Activated CD4-positive, alpha-beta T cell treated with anti-CD3 and anti-CD28 coated beads for 1 hour (primary cell): ENCODE results near the gene CELA2A.
"Not testable (repeated sequence)": the region's sequence is repeated elsewhere in the genome, so short reads cannot be mapped to it uniquely, and the experiment has no call there.

ENCODE experiments used
- DNase-seq: peaks from one replicate; pipeline ENCODE4 v3.0.0-alpha.2; 2020

CELA2A gene

GRCh38 chr1:15469821-15470448, 13.4 kb downstream of the CELA2A start:
- not testable (repeated sequence) for DNase-seq

GRCh38 chr1:15471067-15471466, 14.5 kb downstream of the CELA2A start:
- not testable (repeated sequence) for DNase-seq

DNA sequence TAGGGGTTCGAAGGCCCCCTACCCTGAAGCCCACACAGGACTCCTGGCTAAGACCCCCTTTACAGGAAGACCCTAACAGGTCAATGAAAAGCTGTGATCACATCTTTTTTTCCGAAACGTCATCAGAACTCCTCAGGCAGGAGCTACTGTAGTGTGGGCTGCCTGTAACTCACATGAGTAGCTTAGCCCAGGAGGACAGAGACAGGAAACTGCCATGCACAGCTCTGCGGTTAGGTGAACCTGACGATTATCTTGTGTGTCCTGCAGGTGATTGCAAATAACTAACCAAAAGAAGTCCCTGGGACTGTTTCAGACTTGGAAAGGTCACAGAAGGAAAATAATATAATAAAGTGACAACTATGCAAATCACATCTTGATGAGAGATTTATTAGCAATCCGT, 15.2 kb downstream of the CELA2A start:
- not testable (repeated sequence) for DNase-seq

GRCh38 chr1:15472587-15472986, 16.1 kb downstream of the CELA2A start:
- DNase-seq, result no peak

DNA sequence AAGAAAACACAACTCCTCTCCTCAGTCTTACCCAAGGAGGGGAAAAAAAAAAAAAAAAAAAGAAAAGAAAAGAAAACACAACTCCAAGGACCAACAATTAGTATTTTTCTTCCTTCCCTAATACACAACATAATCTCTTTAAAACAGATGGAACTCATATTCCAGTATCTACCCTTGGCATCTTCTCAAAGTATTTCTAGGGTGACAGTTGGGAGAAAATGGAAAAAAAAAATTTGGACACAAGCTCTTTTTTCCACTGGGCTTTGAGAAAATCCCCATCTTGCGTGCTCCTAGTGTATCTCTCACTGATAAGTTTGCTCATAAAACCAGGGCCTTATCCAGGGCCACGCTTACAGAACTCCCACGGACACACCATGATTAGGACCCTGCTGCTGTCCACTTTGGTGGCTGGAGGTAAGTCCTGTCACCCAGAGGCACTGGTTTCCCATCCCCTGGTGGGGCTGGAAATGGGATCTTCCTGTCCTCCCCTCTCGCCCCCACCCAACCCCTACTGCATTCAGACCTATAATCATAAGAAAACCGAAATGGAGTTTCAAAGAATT, 19.3 kb downstream of the CELA2A start, which contains the start of gene CELA2B:
Gene CELA2B, plus strand, starts transcription at position 353 of the 563 bp plus-strand sequence. Its CDS starts 22 bp downstream, at position 375.
- no peak for DNase-seq

- no peak for DNase-seq
Observed at GRCh38 chr1:15476927-15477326, 20.4 kb downstream of the CELA2A start.

DNA sequence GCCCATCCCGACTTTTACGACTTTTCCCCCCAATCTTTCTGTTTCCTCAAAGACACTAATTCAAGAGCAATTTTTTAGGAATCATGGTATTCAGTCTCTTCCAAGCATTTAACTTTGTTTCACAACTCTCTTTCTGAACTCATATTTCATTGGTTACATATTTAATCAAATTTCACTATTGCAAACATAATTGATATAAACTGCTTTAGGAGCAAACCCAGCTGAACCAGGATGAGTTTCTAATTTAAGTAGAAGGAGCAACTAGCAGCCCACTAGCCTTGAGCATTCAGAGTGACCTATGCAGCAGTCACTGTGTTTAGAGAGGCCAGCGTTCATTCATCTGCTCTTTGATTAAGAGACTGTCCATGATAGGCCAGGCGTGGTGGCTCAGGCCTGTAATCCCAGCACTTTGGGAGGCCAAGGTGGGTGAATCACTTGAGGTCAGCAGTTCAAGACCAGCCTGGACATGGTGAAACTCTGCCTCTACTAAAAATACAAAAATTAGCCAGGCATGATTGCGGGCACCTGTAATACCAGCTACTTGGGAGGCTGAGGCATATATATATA, 21.2 kb downstream of the CELA2A start:
- no peak for DNase-seq

DNA sequence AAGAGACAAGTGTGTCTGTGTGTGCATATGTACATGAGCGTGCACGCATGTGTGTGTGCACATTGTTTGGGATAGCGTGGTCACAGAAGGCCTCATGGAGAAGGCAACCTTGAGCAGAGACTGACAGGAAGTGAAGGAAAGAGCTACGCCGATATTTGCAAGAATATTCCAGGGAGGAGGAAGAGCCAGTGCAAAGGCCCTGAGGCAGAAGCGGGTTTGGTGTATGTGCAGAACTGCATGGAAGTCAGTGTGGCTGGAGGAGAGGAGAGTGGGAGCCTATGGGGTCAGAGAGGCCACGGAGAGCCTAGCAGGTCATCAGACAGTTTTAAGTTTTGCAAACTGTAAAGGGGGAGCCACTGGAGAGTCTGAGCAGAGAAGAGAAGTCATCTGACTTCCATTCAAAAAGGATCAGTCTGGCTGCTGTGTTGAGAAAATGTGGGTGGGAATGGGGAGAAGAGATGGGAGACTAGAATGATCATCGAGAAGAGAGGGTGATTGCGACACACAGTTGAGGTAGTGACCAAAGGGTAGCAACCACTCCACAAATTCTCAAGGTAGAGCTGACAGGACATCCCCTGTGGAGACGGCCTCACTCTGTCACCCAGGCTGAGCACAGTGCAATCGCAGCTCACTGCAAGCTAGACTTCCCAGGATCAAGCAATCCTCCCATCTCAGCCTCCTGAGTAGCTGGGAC, 23.3 kb downstream of the CELA2A start:
- no peak for DNase-seq

GRCh38 chr1:15482455-15482854, 25.9 kb downstream of the CELA2A start:
- DNase-seq, result not testable (repeated sequence)

GRCh38 chr1:15482983-15483543, 26.5 kb downstream of the CELA2A start:
- DNase-seq, result not testable (repeated sequence)

GRCh38 chr1:15483971-15484370, 27.4 kb downstream of the CELA2A start:
- no peak for DNase-seq

- DNase-seq, result not testable (repeated sequence)
Observed at GRCh38 chr1:15484443-15484842, 27.9 kb downstream of the CELA2A start.

- no peak for DNase-seq
Observed at GRCh38 chr1:15485636-15486035, 29.1 kb downstream of the CELA2A start.

DNA sequence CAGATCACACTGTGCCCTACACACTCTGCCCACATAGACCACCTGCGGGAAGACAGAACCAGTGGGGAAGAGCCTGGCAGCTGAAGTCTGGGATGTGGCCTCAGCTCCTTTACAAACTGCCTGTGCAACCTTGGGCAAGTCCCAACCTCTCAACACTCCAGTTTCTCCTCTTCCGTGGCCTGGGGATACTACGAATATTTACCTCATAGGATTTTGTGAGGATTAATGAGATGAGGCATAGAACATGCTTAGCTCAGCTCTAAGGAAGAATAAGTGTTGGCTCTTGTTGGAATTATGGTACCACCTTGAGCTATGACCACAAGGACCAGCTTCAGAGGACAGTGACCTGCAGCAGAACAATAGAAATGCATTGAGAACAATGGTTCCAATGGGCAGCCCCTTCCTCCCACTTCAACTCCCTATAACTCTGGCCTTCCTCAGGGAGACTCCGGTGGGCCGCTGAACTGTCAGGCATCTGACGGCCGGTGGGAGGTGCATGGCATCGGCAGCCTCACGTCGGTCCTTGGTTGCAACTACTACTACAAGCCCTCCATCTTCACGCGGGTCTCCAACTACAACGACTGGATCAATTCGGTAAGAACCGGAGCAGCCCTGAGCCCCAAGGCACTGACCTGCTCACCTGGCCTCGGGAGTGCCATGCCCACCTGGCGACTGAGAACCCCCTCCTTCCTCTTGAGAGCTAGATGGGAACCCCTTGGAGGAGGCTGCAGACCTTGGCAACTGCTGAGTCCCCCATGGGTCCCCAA, 30.5 kb downstream of the CELA2A start:
- DNase-seq, result not testable (repeated sequence)

GRCh38 chr1:15488371-15488770, 31.8 kb downstream of the CELA2A start:
- no peak for DNase-seq

DNA sequence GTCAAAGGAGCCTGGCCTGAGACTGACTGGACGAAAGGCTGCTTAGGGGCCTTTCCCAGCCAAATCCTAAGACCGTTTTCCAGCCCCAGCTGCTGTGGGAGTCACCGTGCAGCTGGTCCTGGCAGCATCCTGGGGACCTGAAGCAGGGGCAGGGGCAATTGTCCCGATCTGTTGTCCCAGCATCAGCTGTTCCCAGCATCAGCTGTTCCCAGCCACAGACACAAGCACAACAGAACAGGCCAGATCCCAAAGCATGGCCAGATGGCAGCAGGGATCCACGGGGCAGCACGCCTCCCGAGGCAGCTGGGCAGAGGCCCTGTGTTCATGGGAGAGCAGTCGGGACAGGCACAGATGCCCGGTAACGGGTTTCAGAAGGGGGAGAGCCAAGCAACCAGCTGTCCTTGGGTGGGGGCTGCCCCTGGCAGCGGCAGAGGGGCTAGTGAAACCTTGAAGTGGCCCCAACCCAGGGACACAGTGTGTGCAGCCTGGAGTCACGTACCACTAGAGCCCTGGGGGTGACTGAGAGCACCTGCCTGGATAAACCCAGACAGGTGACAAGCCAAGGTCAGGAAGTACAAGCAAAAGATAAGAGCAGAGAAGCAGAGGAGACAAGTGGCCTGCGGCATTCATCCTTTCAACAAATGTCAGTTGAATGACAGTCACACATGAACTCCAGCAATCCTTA, 32.7 kb downstream of the CELA2A start:
- no peak for DNase-seq

DNA sequence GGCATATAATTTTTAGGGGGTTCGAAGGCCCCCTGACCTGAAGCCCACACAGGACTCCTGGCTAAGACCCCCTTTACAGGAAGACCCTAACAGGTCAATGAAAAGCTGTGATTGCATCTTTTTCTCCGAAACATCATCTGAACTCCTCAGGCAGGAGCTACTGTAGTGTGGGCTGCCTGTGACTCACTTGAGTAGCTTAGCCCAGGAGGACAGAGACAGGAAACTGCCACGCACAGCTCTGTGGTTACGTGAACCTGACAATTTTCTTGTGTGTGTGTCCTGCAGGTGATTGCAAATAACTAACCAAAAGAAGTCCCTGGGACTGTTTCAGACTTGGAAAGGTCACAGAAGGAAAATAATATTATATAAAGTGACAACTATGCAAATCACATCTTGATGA, 34.5 kb downstream of the CELA2A start:
- not testable (repeated sequence) for DNase-seq

- DNase-seq, result no peak
Observed at GRCh38 chr1:15492596-15492995, 36.1 kb downstream of the CELA2A start.

DNA sequence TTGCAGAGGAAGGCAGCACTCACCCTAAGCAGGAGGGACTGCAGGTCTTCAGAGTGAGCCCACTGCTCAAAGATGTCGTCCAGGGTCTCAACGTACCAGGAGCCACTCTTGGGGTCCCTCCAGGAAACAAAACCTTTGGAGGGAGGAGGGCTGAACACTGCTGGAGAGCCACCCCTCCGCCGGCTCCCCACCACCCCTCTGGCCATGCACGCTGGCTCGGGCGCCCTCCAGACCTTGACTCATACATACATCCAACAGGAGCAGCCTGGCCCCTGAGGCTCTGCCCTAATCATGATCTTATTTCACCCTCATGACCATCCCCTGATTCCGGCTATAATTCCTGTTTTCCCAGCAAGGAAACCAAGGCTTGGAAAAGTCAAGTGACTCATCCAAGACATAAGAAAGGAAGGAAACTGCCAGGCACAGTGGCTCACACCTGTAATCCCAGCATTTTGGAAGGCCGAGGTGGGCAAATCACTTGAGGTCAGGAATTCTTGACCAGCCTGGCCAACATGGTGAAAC, 37.4 kb downstream of the CELA2A start:
- DNase-seq, result no peak

DNA sequence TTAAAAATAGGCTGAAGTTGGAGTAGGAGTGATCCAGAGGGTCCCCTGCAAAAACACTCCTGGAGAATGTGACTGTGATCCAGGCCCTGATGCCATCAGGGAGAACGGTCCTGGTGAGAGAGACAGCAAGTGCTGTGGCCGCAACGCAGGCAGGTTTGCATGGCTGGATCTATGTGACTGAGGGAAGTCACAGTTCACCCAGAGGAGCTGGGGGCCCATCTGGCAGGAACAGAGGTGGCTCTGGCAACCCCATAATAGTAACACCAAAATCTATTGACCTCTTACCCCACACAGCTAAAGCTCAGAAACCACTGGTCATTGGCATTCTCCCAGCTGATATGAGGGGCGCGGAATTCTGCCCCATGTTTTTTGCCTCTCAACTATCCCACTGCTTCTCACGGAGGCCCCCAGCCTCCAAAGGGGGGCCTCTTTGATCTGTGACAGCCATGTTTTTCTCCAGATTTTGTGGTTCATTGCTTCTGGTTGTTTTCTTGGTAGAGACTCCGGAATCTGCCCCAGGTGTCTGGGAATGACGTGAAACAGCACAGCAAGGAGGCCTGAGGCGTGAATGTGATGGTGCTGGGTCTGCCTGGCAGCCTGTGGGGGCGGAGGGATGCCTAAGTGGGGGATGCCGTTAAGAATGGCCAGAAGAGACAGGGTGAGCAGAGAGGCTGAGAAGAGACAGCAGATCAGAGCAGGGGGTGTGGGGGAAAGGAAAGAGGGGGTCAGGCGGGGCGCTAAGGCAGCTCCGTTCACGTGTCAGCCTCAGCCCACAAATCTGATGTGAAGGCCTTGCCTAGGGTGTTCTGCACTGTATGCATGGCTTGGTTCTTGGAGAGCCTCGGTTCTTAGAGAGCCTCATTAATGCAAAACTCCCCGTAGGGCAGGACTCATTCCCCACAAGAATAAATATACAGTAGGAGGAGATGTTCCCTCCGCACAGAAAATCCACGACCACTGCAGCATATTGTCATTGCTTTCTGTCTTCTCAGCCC, 43.9 kb downstream of the CELA2A start:
- DNase-seq, result no peak
